ENCODE results near the gene SPATA32.

The SPATA32 gene

GRCh38 chr17:45241328-45242028 lies 20.4 kb downstream of the SPATA32 start:
- Histone ChIP-seq H3K4me2 (no peak overlapping the region), H3K9ac (no peak overlapping the region), H3K36me3 (peaks cover 98% of the 10 kb centered on the region), H3K4me3 (no peak overlapping the region), H3K27ac (no peak overlapping the region), H3K4me1 (peaks cover 7% of the 10 kb centered on the region), H4K20me1 (peaks cover 46% of the 10 kb centered on the region), H3K27me3 (no peaks in the 10 kb centered on the region), H3K9me3 (no peaks in the 10 kb centered on the region)
- no peak for TF ChIP-seq Cebpa-rat (IDR thresholded peaks at IDR 0.05)

DNA sequence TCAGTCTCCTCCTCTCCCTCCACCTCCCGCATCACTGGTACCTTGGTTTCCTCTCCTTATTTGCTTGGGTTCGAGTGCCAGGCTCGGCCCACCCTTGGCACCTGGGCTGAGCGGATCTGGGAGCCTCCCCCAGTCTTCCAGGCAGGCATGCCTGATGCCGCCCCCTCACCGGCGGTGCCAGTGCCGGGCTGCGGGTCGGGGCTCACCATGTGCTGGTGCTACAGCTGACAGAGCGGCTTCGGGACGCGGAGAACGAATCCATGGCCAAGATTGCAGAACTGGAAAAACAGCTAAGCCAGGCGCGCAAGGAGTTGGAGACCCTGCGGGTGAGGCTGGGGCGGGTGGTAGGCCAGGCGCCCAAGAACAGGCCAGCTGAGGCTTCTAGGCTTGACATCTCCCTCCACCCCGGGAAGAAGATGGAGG lies 21.0 kb downstream of the SPATA32 start:
- Histone ChIP-seq H3K27me3 (no peaks in the 10 kb centered on the region), H4K20me1 (peaks cover 46% of the 10 kb centered on the region), H3K9me3 (no peaks in the 10 kb centered on the region), H3K4me2 (no peak overlapping the region), H3K9ac (no peak overlapping the region), H3K4me1 (peaks cover 4% of the 10 kb centered on the region), H3K4me3 (no peak overlapping the region), H3K36me3 (peaks cover 98% of the 10 kb centered on the region), H3K27ac (no peak overlapping the region)
- no peak for TF ChIP-seq Cebpa-rat (IDR thresholded peaks at IDR 0.05)

GRCh38 chr17:45238155-45238774 lies 23.6 kb downstream of the SPATA32 start:
- H3K9ac ChIP-seq: no peak overlapping the region

DNA sequence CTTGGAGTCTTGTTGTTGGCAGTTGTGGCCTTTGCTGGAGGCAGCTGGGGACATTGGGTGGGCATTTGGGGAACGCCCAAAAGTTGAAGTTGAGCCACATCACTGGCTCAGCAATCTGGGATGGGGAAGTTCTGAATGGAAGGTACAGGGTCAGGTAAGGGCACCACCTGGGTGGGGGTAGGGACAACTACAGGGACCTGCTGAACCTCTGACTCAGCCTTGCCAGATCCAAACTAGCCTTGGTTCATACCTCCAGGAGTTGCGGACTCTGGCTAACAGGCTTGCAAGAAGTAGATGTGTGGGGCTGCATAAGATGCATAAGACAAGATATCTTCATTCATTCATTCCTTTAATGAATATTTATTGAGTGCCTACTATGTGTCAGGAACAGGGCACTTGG lies 24.2 kb downstream of the SPATA32 start:
- Histone ChIP-seq H3K27ac (no peak overlapping the region), H3K4me1 (peaks cover 35% of the 10 kb centered on the region), H4K20me1 (peaks cover 64% of the 10 kb centered on the region), H3K27me3 (no peaks in the 10 kb centered on the region), H3K36me3 (peaks cover 90% of the 10 kb centered on the region), H3K4me2 (no peak overlapping the region), H3K4me3 (no peak overlapping the region), H3K9me3 (no peaks in the 10 kb centered on the region), H3K9ac (no peak overlapping the region)
- no peak for TF ChIP-seq Cebpa-rat (IDR thresholded peaks at IDR 0.05)

More at GRCh38 chr17:45238155-45238774, 23.6 kb downstream of the SPATA32 start:
- no peaks in the 10 kb centered on the region for H3K27me3 ChIP-seq
- H3K9me3 ChIP-seq: no peaks in the 10 kb centered on the region
- no peak overlapping the region for H3K4me3 ChIP-seq
- TF ChIP-seq Cebpa-rat (IDR thresholded peaks at IDR 0.05): no peak
- peaks cover 29% of the 10 kb centered on the region for H3K4me1 ChIP-seq
- H3K36me3 ChIP-seq: peaks cover 92% of the 10 kb centered on the region
- H3K4me2 ChIP-seq: no peak overlapping the region
- no peak overlapping the region for H3K27ac ChIP-seq
- peaks cover 58% of the 10 kb centered on the region for H4K20me1 ChIP-seq

- Histone ChIP-seq H4K20me1 (peaks cover 79% of the 10 kb centered on the region), H3K4me3 (no peak overlapping the region), H3K9me3 (no peaks in the 10 kb centered on the region), H3K4me2 (no peak overlapping the region; the same call in 1 of the 2 replicates), H3K27me3 (no peaks in the 10 kb centered on the region), H3K9ac (0 out of 2 replicates have a peak overlapping the region, but pooled peaks have one; percentile 9), H3K4me1 (peaks cover 49% of the 10 kb centered on the region), H3K36me3 (peaks cover 87% of the 10 kb centered on the region), H3K27ac (0 out of 2 replicates have a peak overlapping the region, but pooled peaks have one; percentile 32)
- TF ChIP-seq Cebpa-rat (IDR thresholded peaks at IDR 0.05): no peak
Observed at GRCh38 chr17:45236282-45236606, 25.6 kb downstream of the SPATA32 start.

GRCh38 chr17:45235416-45236281 lies 26.2 kb downstream of the SPATA32 start:
- Histone ChIP-seq H4K20me1 (peaks cover 79% of the 10 kb centered on the region), H3K9ac (0 out of 2 replicates have a peak overlapping the region, but pooled peaks have one; percentile 9), H3K4me1 (peaks cover 55% of the 10 kb centered on the region), H3K4me3 (no peak overlapping the region), H3K4me2 (peak overlapping the region; percentile 15), H3K27me3 (no peaks in the 10 kb centered on the region), H3K9me3 (no peaks in the 10 kb centered on the region), H3K36me3 (peaks cover 81% of the 10 kb centered on the region), H3K27ac (0 out of 2 replicates have a peak overlapping the region, but pooled peaks have one; percentile 32)
- no peak for TF ChIP-seq Cebpa-rat (IDR thresholded peaks at IDR 0.05)

DNA sequence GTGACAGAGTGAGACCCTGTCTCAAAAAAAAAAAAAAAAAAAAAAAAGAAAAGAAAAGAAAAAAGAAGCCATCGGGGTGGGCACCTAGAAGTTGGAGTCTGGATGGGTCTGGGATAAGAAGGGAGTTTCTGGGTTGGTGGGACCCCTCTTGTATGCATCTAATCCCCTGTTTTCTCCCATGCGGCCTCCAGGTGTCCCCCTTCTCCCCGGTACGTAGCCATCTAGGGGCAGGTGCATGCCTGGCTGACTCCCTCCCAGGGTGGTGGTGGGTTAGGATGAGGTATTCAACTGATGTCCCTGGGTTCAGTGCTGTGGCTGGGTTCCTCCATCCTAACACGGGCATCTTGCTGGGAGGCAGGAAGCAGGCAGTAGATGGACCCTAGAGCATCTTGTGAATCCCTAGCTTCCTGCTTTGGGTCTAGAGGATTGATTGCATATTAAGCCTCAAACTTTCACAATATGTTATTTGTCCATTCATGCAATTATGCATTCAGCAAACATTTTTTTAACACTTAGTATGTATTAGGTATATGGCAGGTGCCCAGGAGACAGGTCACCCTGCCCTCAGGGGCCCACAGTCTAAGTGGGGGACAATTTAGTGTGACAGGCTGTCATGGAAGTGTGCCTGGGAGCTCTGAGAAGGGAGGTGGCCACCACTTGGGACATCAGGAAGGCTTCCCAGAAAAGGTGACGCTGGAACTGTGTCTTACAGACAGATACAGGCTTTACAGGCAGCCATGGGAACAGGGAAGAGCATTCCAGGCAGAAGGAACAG lies 27.1 kb downstream of the SPATA32 start:
- Histone ChIP-seq H3K27me3 (no peaks in the 10 kb centered on the region), H4K20me1 (peaks cover 87% of the 10 kb centered on the region), H3K27ac (no peak overlapping the region), H3K36me3 (peaks cover 72% of the 10 kb centered on the region), H3K4me3 (no peak overlapping the region), H3K9me3 (no peaks in the 10 kb centered on the region), H3K9ac (no peak overlapping the region), H3K4me2 (peak overlapping the region; percentile 18), H3K4me1 (peaks cover 63% of the 10 kb centered on the region)
- TF ChIP-seq Cebpa-rat (IDR thresholded peaks at IDR 0.05): no peak

DNA sequence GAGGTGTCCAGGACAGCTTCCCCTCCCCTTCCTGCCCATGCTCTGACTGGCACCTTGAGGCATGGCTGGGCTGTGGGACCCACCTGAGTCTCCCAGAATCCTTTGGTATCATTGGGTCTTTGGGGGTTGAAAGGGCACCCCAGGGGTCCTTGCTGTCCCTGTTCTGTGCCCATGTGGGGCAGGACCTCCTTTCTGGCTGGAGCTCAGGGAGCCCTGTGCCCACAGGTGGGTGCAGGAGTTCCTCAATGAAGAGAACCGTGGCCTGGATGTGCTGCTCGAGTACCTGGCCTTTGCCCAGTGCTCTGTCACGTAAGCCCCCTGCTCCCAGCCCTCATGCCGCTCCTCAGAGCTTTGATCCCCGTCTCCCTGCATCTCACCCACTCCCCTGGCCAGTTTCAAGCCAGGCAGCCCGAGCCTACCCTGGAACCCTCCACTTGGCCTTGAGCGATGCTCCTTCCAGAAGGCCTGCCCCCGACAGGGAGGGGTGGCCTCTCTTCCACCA lies 28.4 kb downstream of the SPATA32 start:
- Histone ChIP-seq H4K20me1 (peaks cover 88% of the 10 kb centered on the region), H3K4me2 (peak overlapping the region; percentile 21; the same call in 1 of the 2 replicates), H3K4me1 (peaks cover 77% of the 10 kb centered on the region), H3K9me3 (no peaks in the 10 kb centered on the region), H3K27ac (peak overlapping the region; percentile 32; the same call in 1 of the 2 replicates), H3K27me3 (no peaks in the 10 kb centered on the region), H3K4me3 (no peak overlapping the region), H3K9ac (peak overlapping the region; percentile 5; the same call in 1 of the 2 replicates), H3K36me3 (peaks cover 59% of the 10 kb centered on the region)
- TF ChIP-seq Cebpa-rat (IDR thresholded peaks at IDR 0.05): no peak

Measured in BLaER1 (cell line).